Measurements from ENCODE around the gene TMEM109.

DNA sequence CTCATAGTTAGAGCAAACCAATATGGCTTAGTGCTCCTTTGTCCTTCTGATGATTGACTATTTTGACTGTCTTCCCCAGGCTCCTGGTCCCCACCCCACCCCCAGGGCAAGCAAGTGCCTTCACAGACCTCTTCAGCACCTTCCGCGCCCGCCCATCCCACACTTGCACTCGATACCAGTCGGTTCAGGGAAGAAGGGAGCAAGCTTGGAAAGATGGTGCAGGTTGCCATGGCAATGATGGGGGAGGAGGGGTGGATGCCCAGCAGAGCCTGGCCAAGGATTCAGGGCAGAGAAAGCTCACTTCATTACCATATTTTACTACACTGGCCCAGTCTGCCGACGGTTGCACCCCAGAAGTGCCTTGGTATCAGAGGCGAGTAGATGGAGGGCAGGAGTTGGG is 12.5 kb downstream of the TMEM109 start:
- TF ChIP-seq, protein P1, sequence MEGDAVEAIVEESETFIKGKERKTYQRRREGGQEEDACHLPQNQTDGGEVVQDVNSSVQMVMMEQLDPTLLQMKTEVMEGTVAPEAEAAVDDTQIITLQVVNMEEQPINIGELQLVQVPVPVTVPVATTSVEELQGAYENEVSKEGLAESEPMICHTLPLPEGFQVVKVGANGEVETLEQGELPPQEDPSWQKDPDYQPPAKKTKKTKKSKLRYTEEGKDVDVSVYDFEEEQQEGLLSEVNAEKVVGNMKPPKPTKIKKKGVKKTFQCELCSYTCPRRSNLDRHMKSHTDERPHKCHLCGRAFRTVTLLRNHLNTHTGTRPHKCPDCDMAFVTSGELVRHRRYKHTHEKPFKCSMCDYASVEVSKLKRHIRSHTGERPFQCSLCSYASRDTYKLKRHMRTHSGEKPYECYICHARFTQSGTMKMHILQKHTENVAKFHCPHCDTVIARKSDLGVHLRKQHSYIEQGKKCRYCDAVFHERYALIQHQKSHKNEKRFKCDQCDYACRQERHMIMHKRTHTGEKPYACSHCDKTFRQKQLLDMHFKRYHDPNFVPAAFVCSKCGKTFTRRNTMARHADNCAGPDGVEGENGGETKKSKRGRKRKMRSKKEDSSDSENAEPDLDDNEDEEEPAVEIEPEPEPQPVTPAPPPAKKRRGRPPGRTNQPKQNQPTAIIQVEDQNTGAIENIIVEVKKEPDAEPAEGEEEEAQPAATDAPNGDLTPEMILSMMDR (IDR thresholded peaks at IDR 0.05 in 2 of 3, conservative IDR thresholded peaks at IDR 0.05 in 1 of 3; ENCODE audit: insufficient read depth in 2 of 3, low read depth in 1 of 3, low read length in 3 of 3) = no peak
- TF ChIP-seq NR3C1 (CRISPR knock-in tag; IDR thresholded peaks at IDR 0.05) = no peak
- no peak for TF ChIP-seq POLR2A (conservative IDR thresholded peaks at IDR 0.05)
- TF ChIP-seq CAMTA2 (CRISPR knock-in tag; conservative IDR thresholded peaks at IDR 0.05) = no peak
- no peak for TF ChIP-seq SREBF1 (IDR thresholded peaks at IDR 0.05; ENCODE audit: borderline replicate concordance, low read depth, low read length)
- no peak for TF ChIP-seq POLR2AphosphoS5 (IDR thresholded peaks at IDR 0.05; ENCODE audit: control insufficient read depth, insufficient read depth, low read depth, low read length)
- no peak for TF ChIP-seq U2AF1 (optimal IDR thresholded peaks at IDR 0.05; ENCODE audit: low read depth, low read length)
- no peak for TF ChIP-seq TEAD4 (IDR thresholded peaks at IDR 0.05; ENCODE audit: low read length)
- no peak for TF ChIP-seq TEAD4 (CRISPR knock-in tag; IDR thresholded peaks at IDR 0.05; ENCODE audit: borderline replicate concordance)
- no peak for TF ChIP-seq FOXP1 (CRISPR knock-in tag; IDR thresholded peaks at IDR 0.05)
- no peak for TF ChIP-seq POLR2G (IDR thresholded peaks at IDR 0.05; ENCODE audit: low read depth, low read length)

Data from K562 (cell line).